K562 (cell line): Measurements from ENCODE around the gene RALGPS1. TPM values are rescaled to one million over a fixed set of nuclear protein-coding genes. Genes with fewer than 3 reads are reported as not detected.

ENCODE experiments used
- ATAC-seq: fragments of 200-7000 bp; cut with Tn5 transposase; 3 replicates; pipeline ENCODE4 v1.9.1; 2020; ENCODE audit warnings: moderate library complexity
- BruUV-seq: library from RNA; stranded (reverse); fragments of 400-500 nt; replicated peaks from 2 replicates; lab custom pipeline; 2021; lab: Mats Ljungman, UMichigan
- CTCF ChIA-PET: fragments of 300-600 bp; formaldehyde crosslinking; extraction: SDS; loops from one replicate; lab custom pipeline; 2021; ENCODE audit warnings: low intra/inter-chr PET ratio; lab: Yijun Ruan, JAX
- POLR2A ChIA-PET: fragments of 300-600, 350-650 bp; sonication (Branson Sonifier 250); formaldehyde crosslinking; extraction: SDS; loops from one replicate; lab custom pipeline; 2021; ENCODE audit warnings: antibody characterized with exemption, inconsistent platforms; lab: Yijun Ruan, JAX
- DNase-seq, 4 experiments: peaks; one replicate each; pipeline versions ENCODE4 v3.0.0 to v3.0.0-alpha.2; 2011 to 2018; ENCODE audit warnings: low spot score in 3 of 4, mixed read lengths in 3 of 4; ENCODE audit errors: extremely low read depth in 1 of 4
- FAIRE-seq: peaks from 2 replicates; lab custom pipeline; 2011; peaks lifted over from hg19 to GRCh38; lab: Jason Lieb, UNC
- H2AFZ ChIP-seq: 2 replicates; pipeline ENCODE4 v1.6.0; 2011; ENCODE audit warnings: low read depth, low read length, control low read depth, inconsistent platforms
- H3K27ac ChIP-seq: fragments of 200-600 bp; 3 replicates; pipeline ENCODE4 v1.8.0; 2011; ENCODE audit warnings: low read depth, mild to moderate bottlenecking, control low read depth, inconsistent platforms, low read length, moderate library complexity, mixed read lengths; ENCODE audit errors: extremely low read depth
- H3K27me3 ChIP-seq, 2 experiments: fragments of 300-600 bp in 1 of 2; 2 replicates in 1 of 2; 3 replicates in 1 of 2; pipeline versions ENCODE4 v1.6.0 to v1.8.0; 2011; ENCODE audit warnings: inconsistent platforms in 2 of 2, low read length in 2 of 2, mild to moderate bottlenecking in 1 of 2, mixed read lengths in 1 of 2, moderate library complexity in 1 of 2; ENCODE audit not compliant: control insufficient read depth in 2 of 2, insufficient read depth in 2 of 2
- H3K36me3 ChIP-seq: fragments of 300-600 bp; 3 replicates; pipeline ENCODE4 v1.8.0; 2011; ENCODE audit warnings: mild to moderate bottlenecking, low read length, inconsistent platforms; ENCODE audit not compliant: control insufficient read depth, insufficient read depth
- H3K4me1 ChIP-seq, 2 experiments: fragments of 200-600 bp in 1 of 2; replicated peaks in 1 of 2; 2 replicates in 1 of 2; 3 replicates in 1 of 2; pipeline versions ENCODE4 v1.5.1 to v1.8.0; 2011; ENCODE audit warnings: inconsistent platforms in 2 of 2, low read length in 2 of 2, mild to moderate bottlenecking in 1 of 2, mixed read lengths in 1 of 2, moderate library complexity in 1 of 2; ENCODE audit not compliant: control insufficient read depth in 2 of 2, insufficient read depth in 2 of 2
- H3K4me2 ChIP-seq: 2 replicates; pipeline ENCODE4 v1.6.1; 2011; ENCODE audit warnings: low read length, control low read depth, inconsistent platforms, mixed read lengths; ENCODE audit not compliant: insufficient read depth
- H3K4me3 ChIP-seq: fragments of 200-600 bp; sonication (generic), shearing (Covaris generic); 2 replicates; pipeline ENCODE4 v1.5.1; 2016; ENCODE audit warnings: control low read depth, inconsistent platforms
- H3K79me2 ChIP-seq: fragments of 200-600 bp; 3 replicates; pipeline ENCODE4 v1.8.0; 2011; ENCODE audit warnings: low read length, inconsistent platforms; ENCODE audit not compliant: control insufficient read depth, insufficient read depth
- H3K9ac ChIP-seq, 2 experiments: 2 replicates each; pipeline versions ENCODE4 v1.6.0 to v1.6.1; 2011; ENCODE audit warnings: low read depth in 2 of 2, low read length in 2 of 2, control low read depth in 1 of 2, inconsistent platforms in 1 of 2, mild to moderate bottlenecking in 1 of 2, mixed read lengths in 1 of 2; ENCODE audit not compliant: insufficient read depth in 1 of 2
- H3K9me1 ChIP-seq: one replicate; pipeline ENCODE4 v1.6.0; 2011; ENCODE audit warnings: inconsistent platforms, mild to moderate bottlenecking, low read length, moderate library complexity; ENCODE audit not compliant: control insufficient read depth, insufficient read depth
- H3K9me3 ChIP-seq: replicated peaks from 2 replicates; pipeline ENCODE4 v1.5.1; 2011; ENCODE audit warnings: low read depth, low read length, inconsistent platforms; ENCODE audit not compliant: control insufficient read depth, insufficient read depth
- H4K20me1 ChIP-seq: replicated peaks from 2 replicates; pipeline ENCODE4 v1.6.1; 2011; ENCODE audit warnings: low read length, inconsistent platforms, mixed read lengths; ENCODE audit not compliant: control insufficient read depth, insufficient read depth
- BCL6 ChIP-seq: fragments of 250-450 bp; sonication (Bioruptor Pico); IDR thresholded peaks from 2 replicates; pipeline ENCODE4 v1.4.0; 2020
- CBX1 ChIP-seq: sonication (generic); IDR thresholded peaks from 2 replicates; pipeline ENCODE4 v1.6.1; 2016; ENCODE audit warnings: antibody characterized with exemption, low read depth, mild to moderate bottlenecking
- CBX2 ChIP-seq: fragments of 200-600 bp; sonication (generic); IDR thresholded peaks from one replicate; pipeline ENCODE4 v1.6.1; 2012; ENCODE audit warnings: mild to moderate bottlenecking, low read length, inconsistent platforms; ENCODE audit not compliant: insufficient read depth, poor library complexity, severe bottlenecking
- MCM7 ChIP-seq, 2 experiments: fragments of 450-650 bp; IDR thresholded peaks; 2 replicates each; pipeline ENCODE4 v1.6.1; 2016 to 2018
- OTX1 ChIP-seq: fragments of 450-650 bp; formaldehyde crosslinking; IDR thresholded peaks from 2 replicates; pipeline ENCODE4 v1.4.0; 2022; ENCODE audit warnings: mild to moderate bottlenecking
- POLR3G ChIP-seq: IDR thresholded peaks from 2 replicates; pipeline ENCODE4 v1.6.1; 2011; ENCODE audit not compliant: insufficient read length, insufficient replicate concordance; ENCODE audit errors: extremely low read depth
- SIN3B ChIP-seq: fragments of 450-650 bp; IDR thresholded peaks from 2 replicates; pipeline ENCODE4 v1.6.1; 2017; ENCODE audit warnings: low read depth, mild to moderate bottlenecking, moderate library complexity
- SNIP1 ChIP-seq: fragments of 450-650 bp; IDR thresholded peaks from 2 replicates; pipeline ENCODE4 v1.7.1; 2017; ENCODE audit warnings: low read depth, mild to moderate bottlenecking
- TAF15 ChIP-seq: fragments of 200-400 bp; formaldehyde crosslinking; IDR thresholded peaks from 2 replicates; pipeline ENCODE4 v1.6.1; 2017; ENCODE audit warnings: mild to moderate bottlenecking, low read depth, low read length, moderate library complexity
- WHSC1 ChIP-seq: IDR thresholded peaks from one replicate; pipeline ENCODE4 v1.6.1; 2012; ENCODE audit warnings: low read length, control low read depth, inconsistent platforms
- ZFP1 ChIP-seq: fragments of 450-650 bp; formaldehyde crosslinking; IDR thresholded peaks from 2 replicates; pipeline ENCODE4 v1.4.0; 2020; ENCODE audit warnings: mild to moderate bottlenecking, mixed read lengths
- ZNF408 ChIP-seq: fragments of 250-450 bp; sonication (Bioruptor Pico); IDR thresholded peaks from 2 replicates; pipeline ENCODE4 v1.4.0; 2020; ENCODE audit warnings: low read depth, mild to moderate bottlenecking, moderate library complexity
- WGBS: fragments of 100-300 bp; shearing (Covaris generic); methylation state at CpG from one replicate; pipeline ENCODE4 v1.1.6; 2016; ENCODE audit warnings: low coverage, mixed read lengths; ENCODE audit not compliant: insufficient coverage; ENCODE audit errors: missing lambda C conversion rate; 5-methylcytosine and 5-hydroxymethylcytosine counted together
- in situ Hi-C: fragments of 300-500 bp; cut with MboI; formaldehyde crosslinking; loops from 4 replicates; pipeline ENCODE4 v1.15.0; 2018; ENCODE audit warnings: inconsistent platforms, mixed read lengths
- intact Hi-C: fragments of 100-400 bp; cut with micrococcal nuclease; formaldehyde crosslinking; loops from 2 replicates; pipeline ENCODE4 v1.14.2; 2022
- polyA plus RNA-seq, 8 experiments: library from polyadenylated mRNA; depleted of rRNA in 4 of 8; stranded (reverse) in 5 of 8; unstranded in 3 of 8; fragments of >200 nt; fragmentation: Nextera tagmentation in 2 of 8; fragmentation: Illumina TruSeq in 1 of 8; extraction: Ambion mirVana in 2 of 8; extraction: Trizol in 1 of 8; gene quantifications; 2 replicates each; pipeline versions ENCODE4 v1.2.1 to v1.2.3, GENCODE V29; 2011 to 2014; ENCODE audit warnings: inconsistent platforms in 1 of 8, missing spikeins in 1 of 8
- total RNA-seq, 7 experiments: library from RNA; depleted of rRNA in 6 of 7; stranded (reverse); fragments of >200 nt in 6 of 7; fragmentation: Illumina TruSeq in 2 of 7; extraction: Trizol in 2 of 7; gene quantifications; 2 replicates each; pipeline versions ENCODE4 v1.2.1 to v1.2.3, GENCODE V29; 2011 to 2021; ENCODE audit warnings: low replicate concordance in 1 of 7

RALGPS1 gene
- total and polyA plus RNA-seq, 9 of the 15 experiments (the other 6 are each of a cell fraction or from before 2014, with no cell fraction given) = 0.04 to 2.6 (median 1.5) TPM

DNA sequence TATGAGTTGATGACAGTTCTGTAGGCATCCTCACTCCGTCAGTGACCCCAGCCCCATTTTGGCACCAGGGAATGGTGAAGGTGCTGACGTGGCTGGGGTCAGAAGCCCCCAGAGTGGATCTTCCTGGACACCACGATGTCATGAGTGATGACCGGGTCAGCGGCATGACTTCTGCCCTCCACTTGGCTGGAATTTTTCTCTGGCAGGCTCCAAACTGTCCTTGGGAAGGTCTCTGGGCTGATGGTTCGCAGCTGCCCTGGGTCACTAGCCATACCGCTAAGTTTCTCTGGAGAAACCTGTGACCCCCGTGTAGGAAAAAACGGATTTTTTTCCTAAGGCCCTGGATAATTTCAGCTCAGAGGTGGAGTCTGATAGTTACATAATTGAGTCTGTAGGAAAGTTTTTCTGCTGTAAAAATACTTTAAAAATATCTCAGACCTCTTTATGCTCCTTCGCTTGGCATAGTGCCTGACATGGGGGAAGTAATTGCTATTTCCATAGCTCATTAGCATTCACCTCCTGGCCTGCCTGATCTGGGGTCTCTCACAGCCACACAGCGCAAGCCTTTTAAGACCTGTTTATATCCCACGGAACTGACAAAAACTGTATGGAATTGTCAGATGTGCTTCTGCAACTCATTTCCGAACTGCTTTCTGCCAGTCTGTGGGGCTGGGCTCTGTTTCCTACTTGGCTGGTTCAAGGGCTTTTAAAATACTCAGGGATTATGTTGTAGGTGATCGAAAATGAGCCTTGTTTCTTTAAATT lies 138.7 kb downstream of the RALGPS1 start:
- peaks cover 2% of the 10 kb centered on the region; the same call in 1 of the 2 replicates for H4K20me1 ChIP-seq
- no peaks in the 10 kb centered on the region for H3K9me1 ChIP-seq
- H2AFZ ChIP-seq = no peak overlapping the region
- DNase-seq (no peak), FAIRE-seq (no peak), ATAC-seq (no peak)
- intact Hi-C loops = no loop called here
- in situ Hi-C loops = no loop called here
- no peaks in the 10 kb centered on the region; a peak in 1 of 5 replicates for H3K4me1 ChIP-seq
- H3K4me2 ChIP-seq = no peak overlapping the region
- BruUV-seq = no TSS peak
- ChIA-PET CTCF (no interaction called here), POLR2A (interaction anchor here (1.1 kb wide), 1 partner anchor 16 kb away, joined by 3 read pairs; no protein-coding TSS in a partner anchor)
- no peak overlapping the region for H3K27ac ChIP-seq
- no peak overlapping the region for H3K9ac ChIP-seq
- TF ChIP-seq SIN3B (no peak), CBX1 (no peak), ZNF408 (CRISPR knock-in tag) (no peak), WHSC1 (no peak), BCL6 (CRISPR knock-in tag) (no peak), POLR3G (no peak), ZFP1 (CRISPR knock-in tag) (no peak), MCM7 (IDR thresholded peaks at IDR 0.05) (no peak), OTX1 (CRISPR knock-in tag) (no peak), CBX2 (no peak), TAF15 (no peak), SNIP1 (no peak)
- 12% methylated on average over 14 of the region's 14 CpGs for WGBS
- H3K9me3 ChIP-seq = no peaks in the 10 kb centered on the region
- no peaks in the 10 kb centered on the region for H3K79me2 ChIP-seq
- no peaks in the 10 kb centered on the region for H3K36me3 ChIP-seq
- no peak overlapping the region for H3K4me3 ChIP-seq
- H3K27me3 ChIP-seq = peaks cover 10 to 44% of the 10 kb centered on the region in 2 experiments
